GOT3 (cell line): ENCODE results near the gene CDKAL1.

Experiments used
- DNase-seq: peaks from one replicate; lab custom pipeline; 2025; ENCODE audit warnings: mixed read lengths; lab: John Stamatoyannopoulos, UW

The CDKAL1 gene

GRCh38 chr6:21141616-21142303, 607.5 kb downstream of the CDKAL1 start:
- no peak for DNase-seq

GRCh38 chr6:21142741-21143140, 608.5 kb downstream of the CDKAL1 start:
- DNase-seq, result no peak

- no peak for DNase-seq
Measured at GRCh38 chr6:21143645-21144044, 609.4 kb downstream of the CDKAL1 start.

DNA sequence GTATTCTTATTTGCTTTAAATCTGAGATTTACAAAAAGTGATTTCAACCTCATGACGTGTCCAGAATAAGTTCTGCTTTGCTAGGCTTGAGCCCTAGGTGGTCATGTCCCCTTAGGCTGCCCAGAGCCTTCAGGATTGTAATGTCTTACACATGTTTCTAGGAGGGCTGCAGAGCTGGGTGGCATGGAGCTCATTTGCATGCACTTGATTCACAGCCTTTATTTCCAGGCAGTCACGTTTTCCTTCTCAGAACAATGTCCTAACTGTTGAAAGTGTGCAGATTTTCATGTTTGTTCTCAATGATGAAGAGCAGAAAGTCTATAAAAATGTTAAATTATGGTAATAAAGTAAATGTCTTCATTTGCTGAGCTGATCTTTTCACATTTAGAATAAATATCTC, 610.7 kb downstream of the CDKAL1 start:
- DNase-seq, result no peak

DNA sequence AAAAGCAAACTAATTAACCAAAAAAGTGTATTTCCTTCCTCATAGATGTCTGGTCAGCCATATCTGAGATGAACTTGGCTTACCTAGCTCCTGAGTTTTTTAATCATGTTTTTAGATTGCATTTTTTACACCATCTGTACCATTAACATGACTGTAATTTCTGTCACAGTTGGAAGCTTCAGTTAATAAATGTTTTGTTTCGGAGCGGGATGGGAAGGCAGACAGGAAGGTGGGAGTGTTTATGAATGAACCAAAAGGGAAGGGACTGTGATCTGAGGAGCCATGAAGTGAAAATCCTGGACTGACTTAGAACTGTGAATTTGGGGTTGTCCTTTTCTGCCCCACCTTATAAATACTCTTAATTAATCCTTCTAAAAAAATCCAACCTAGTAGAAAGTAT, 613.7 kb downstream of the CDKAL1 start:
- DNase-seq, result no peak

GRCh38 chr6:21149470-21149869, 615.2 kb downstream of the CDKAL1 start:
- DNase-seq, result no peak

DNA sequence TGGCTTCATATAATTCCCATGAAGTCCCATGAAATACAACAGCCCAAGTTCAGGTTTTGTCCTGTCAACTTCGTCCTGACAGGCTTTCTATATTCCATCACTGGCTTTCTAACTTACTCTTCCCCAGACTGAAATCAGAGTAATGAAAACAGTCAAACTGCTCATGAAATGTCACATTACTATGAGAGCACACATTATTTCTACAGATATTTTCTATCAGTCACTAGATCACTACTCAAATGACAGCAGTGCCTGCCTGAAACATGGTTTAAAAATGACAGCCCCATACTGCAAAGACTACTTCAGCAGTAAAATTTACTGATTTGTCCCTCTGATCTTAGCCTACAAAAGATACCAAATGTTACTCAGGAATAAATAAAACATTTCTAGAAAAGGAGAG, 616.4 kb downstream of the CDKAL1 start:
- DNase-seq, result no peak

DNA sequence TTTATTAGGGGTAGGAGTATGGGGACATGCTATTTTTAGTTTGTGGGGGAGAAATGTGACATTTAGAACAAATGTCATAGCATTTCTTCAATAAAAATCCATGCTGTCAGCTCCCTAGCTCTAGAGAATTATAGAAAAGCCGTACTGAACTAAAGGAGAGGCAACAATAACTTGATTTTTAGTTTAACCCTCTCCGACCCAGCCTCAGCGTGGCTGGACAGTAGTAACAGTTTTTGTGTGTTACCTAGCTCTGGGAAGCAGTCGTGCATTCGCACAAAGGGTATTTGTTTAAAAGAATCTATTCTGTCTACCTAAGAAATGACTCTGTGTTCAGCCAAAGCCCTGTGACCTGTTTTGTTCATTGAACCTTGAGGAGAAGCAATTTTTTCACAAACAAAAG, 616.9 kb downstream of the CDKAL1 start:
- DNase-seq, result no peak

DNA sequence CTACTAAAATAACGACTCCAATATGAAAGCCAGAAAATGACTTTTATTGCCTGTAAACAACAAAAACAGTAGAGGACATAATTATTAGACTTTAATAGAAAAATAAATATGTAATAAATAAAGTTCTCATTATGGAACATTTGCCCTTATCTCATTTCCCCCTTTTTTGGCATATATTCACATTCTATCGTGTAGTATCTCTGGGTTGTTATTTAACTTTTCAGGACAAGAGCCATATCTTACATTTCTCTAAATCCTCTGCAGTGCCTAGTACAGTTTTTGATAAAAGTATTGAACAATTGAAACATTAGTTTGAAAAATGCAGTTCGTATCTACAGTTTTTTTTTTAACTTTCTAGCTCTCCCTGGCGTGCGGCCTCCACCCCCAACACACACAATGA, 617.3 kb downstream of the CDKAL1 start:
- DNase-seq, result no peak

- DNase-seq, result no peak
Measured at GRCh38 chr6:21157186-21157929, 623.1 kb downstream of the CDKAL1 start.

DNA sequence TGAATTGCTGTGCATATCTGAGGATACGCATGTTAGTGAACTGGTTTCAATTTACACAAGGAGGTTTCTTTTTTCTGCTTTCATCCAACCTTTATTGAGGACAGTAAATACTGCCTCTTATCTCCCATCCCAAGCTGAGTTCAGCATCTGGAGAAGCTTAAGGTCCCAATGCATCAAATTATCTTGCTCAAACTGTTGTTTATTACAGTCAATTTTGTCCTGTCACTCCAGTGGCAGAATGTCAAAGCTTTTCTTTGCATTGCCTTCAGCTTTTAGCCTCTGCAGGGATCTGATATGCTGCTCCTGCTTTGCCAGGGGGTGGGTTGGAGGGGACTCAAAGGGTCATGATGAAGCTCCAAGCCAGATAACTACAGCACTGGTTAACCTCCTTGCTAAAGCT, 623.9 kb downstream of the CDKAL1 start:
- DNase-seq, result no peak

DNA sequence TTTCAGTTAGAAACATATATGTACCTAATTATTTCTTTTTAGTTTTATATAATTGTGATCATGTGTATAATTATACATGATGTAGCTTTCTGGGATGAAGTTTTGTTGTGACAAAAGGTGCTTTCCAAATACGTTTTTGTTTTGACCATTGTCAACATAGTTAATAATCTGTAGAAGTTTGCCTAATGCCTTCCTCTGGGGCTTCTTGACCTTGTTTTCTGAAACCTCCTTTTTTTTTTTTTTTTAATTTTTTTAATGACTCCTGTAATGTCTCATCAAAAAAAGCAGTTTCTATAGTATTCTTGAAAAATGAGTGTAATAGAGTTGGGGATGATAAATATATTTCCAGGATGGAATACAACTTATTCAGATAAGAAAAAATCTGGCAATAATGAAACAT, 624.6 kb downstream of the CDKAL1 start:
- DNase-seq, result no peak

DNA sequence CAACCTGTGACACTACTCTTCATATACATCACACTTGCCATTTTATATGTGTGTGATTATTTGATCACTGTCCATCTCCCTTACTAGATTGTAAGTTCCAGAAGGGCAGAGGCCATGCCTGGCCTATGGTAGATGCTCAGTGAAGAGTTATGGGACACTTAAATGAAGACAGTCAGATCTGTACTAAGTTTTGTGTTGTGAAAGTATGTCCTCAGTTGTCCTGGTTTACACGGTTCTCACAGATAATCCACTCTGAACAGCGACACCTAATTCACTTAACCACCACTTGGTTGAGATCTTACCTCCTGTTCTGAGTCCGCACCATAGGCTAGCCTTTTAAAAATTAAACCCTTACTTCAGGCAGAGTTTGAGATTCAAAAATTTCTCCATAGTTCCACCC, 625.2 kb downstream of the CDKAL1 start:
- no peak for DNase-seq

DNA sequence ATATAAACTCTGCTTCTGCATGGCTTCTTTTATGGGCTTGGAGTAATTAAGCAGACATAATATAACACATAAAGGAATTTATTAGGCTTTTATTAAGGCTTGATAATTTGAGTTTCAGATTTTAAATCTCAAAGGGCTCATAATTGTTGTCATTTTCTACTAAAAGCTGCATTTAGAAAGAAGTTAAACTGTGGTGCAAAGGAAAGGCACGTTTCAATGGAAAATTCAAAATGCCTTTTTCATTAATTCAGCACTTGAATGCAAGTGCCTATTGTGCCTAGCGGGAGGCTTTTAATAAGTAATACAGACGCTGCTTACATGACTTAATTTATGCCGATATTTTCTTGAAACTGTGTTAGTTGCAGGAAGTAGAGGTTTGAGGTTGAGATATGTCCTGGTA, 627.5 kb downstream of the CDKAL1 start:
- DNase-seq, result no peak

- no peak for DNase-seq
Measured at GRCh38 chr6:21163110-21163837, 629.0 kb downstream of the CDKAL1 start.

- no peak for DNase-seq
Measured at GRCh38 chr6:21163838-21164180, 629.6 kb downstream of the CDKAL1 start.

- no peak for DNase-seq
Measured at GRCh38 chr6:21164768-21165326, 630.6 kb downstream of the CDKAL1 start.

DNA sequence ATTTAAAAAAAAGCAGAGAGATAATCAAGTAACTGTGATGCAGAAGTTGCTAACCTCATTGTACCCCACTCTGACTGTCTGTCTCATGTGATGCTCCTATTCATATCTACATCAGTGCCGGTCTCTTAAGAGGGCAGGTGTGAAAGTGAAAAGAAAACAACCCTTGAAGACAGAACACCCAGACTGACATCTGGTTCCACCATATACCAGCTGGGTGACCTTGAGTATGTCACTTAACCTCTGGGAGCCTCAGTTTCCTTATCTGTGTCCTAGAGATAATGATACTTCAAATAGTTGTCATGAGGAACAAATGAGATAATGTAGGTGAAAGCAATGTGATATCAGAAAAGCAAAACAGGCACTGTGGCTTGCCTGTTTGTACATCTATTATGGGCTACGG, 632.5 kb downstream of the CDKAL1 start:
- DNase-seq, result no peak

GRCh38 chr6:21167790-21168189, 633.5 kb downstream of the CDKAL1 start:
- no peak for DNase-seq

DNA sequence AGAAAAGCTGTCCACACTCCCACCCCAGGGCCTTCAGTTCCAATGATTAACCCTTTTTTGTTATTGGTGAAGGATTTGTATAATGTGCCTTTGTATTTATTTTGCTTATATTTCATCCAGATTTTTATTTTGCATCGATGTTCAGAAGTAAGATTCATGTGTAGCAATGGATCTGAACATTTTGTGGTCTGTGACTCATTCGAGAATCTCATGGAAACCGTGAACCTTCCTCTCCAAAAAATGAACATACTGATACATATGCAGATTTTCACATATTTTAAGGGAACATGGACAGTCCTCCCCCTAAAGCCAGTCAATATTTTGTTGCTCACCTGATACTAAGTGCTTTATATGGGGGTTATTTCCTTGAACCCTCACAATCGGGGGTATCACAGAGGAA, 637.5 kb downstream of the CDKAL1 start:
- DNase-seq, result no peak

- DNase-seq, result no peak
Measured at GRCh38 chr6:21173031-21173430, 638.8 kb downstream of the CDKAL1 start.

DNA sequence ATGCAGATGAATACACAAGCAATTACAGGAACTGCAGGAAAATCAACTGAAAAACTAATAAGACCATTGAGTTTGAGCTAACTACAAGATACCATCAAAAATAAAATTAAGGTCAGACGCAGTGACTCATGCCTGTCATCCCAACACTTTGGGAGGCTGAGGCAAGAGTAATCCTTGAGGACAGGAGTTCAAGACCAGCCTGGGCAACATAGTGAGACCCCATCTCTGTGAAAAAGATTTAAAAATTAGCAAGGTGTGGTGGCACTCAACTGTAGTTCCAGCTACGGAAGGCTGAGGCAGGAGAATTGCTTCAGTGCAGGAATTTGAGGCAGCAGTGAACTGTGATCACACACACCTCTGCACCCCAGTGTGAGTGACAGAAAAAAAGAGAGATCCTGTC, 639.4 kb downstream of the CDKAL1 start:
- no peak for DNase-seq

DNA sequence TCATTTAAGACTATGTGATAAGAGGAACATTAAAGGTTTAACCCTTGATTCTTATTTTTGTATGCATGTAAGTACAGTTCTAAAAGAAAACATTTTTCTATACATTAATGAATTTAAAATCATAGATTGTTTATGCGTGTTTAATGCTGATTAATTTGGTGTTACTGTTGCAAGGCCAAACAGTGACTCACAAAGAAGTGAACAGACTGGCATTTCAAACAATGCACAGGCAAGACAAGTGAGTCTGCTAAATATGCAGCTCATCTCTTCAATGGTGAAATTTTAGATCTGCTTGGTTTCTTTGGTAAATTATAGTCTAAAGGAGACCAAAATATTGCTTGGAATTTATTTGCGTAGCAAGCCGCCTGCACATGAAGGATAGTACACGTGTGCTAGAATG, 641.9 kb downstream of the CDKAL1 start:
- no peak for DNase-seq
